OCI-LY3 (cell line): Measurements from ENCODE around the gene CCDC12.

Experiments
- H2AFZ ChIP-seq: fragments of 200-600, 300-600 bp; shearing (Covaris generic); 2 replicates; pipeline ENCODE4 v1.6.0; 2014; ENCODE audit warnings: antibody characterized with exemption, low read depth, low read length
- H3K27ac ChIP-seq: fragments of 200-600, 300-600 bp; sonication (generic); 2 replicates; pipeline ENCODE4 v1.5.1; 2014; ENCODE audit warnings: mild to moderate bottlenecking, low read length, moderate library complexity, mixed read lengths
- H3K27me3 ChIP-seq: fragments of 200-600, 300-600 bp; sonication (generic); 2 replicates; pipeline ENCODE4 v1.6.1; 2014; ENCODE audit warnings: low read depth, low read length, mixed read lengths
- H3K36me3 ChIP-seq: fragments of 200-600, 300-600 bp; sonication (generic); replicated peaks from 2 replicates; pipeline ENCODE3; 2014; ENCODE audit warnings: low read depth, low read length, mixed read lengths
- H3K4me1 ChIP-seq: fragments of 300-600, 200-600 bp; sonication (generic); 2 replicates; pipeline ENCODE4 v1.6.1; 2014; ENCODE audit warnings: low read length, mixed read lengths
- H3K4me2 ChIP-seq: fragments of 200-600, 300-600 bp; sonication (generic); 2 replicates; pipeline ENCODE4 v1.6.1; 2014; ENCODE audit warnings: low read length, mixed read lengths
- H3K4me3 ChIP-seq: fragments of 300-600, 200-600 bp; sonication (generic); 2 replicates; pipeline ENCODE4 v1.5.1; 2014; ENCODE audit warnings: antibody characterized with exemption, mild to moderate bottlenecking, low read length, moderate library complexity
- H3K79me2 ChIP-seq: fragments of 300-600, 200-600 bp; shearing (Covaris generic); 2 replicates; pipeline ENCODE4 v1.6.1; 2014; ENCODE audit warnings: mild to moderate bottlenecking, low read length, mixed read lengths
- H3K9ac ChIP-seq: fragments of 300-600, 200-600 bp; shearing (Covaris generic); 2 replicates; pipeline ENCODE4 v1.6.0; 2014; ENCODE audit warnings: mild to moderate bottlenecking, low read length, moderate library complexity
- H3K9me3 ChIP-seq: fragments of 200-600, 300-600 bp; shearing (Covaris generic); 2 replicates; pipeline ENCODE4 v1.6.1; 2014; ENCODE audit warnings: low read length, mixed read lengths; ENCODE audit not compliant: insufficient read depth
- H4K20me1 ChIP-seq: fragments of 200-600, 300-600 bp; sonication (generic); 2 replicates; pipeline ENCODE4 v1.6.1; 2016; ENCODE audit warnings: low read length, mixed read lengths; ENCODE audit not compliant: insufficient read depth
- CTCF ChIP-seq: fragments of 200-600, 300-600 bp; sonication (generic); IDR thresholded peaks from 2 replicates; pipeline ENCODE4 v1.5.1; 2014; ENCODE audit warnings: antibody characterized with exemption, low read length, low read depth
- EZH2phosphoT487 ChIP-seq: fragments of 200-600 bp; shearing (Covaris generic); IDR thresholded peaks from 2 replicates; pipeline ENCODE4 v1.6.1; 2018; ENCODE audit warnings: antibody characterized with exemption, mixed run types, low read depth

The CCDC12 gene

GRCh38 chr3:47003461-47004368, 27.2 kb upstream of the CCDC12 start:
- H3K36me3 ChIP-seq = peaks cover 82% of the 10 kb centered on the region

GRCh38 chr3:47003056-47003410, 26.5 kb upstream of the CCDC12 start:
- H3K4me3 ChIP-seq = no peak overlapping the region
- H2AFZ ChIP-seq = no peak overlapping the region
- H3K4me2 ChIP-seq = no peak overlapping the region
- no peaks in the 10 kb centered on the region for H4K20me1 ChIP-seq
- H3K27ac ChIP-seq = no peak overlapping the region
- no peak overlapping the region for H3K9ac ChIP-seq
- no peaks in the 10 kb centered on the region for H3K79me2 ChIP-seq
- H3K9me3 ChIP-seq = no peaks in the 10 kb centered on the region
- peaks cover 81% of the 10 kb centered on the region for H3K36me3 ChIP-seq
- H3K27me3 ChIP-seq = no peaks in the 10 kb centered on the region
- TF ChIP-seq EZH2phosphoT487 = no peak
- no peak for TF ChIP-seq CTCF
- H3K4me1 ChIP-seq = no peaks in the 10 kb centered on the region

More at GRCh38 chr3:47003461-47004368, 27.2 kb upstream of the CCDC12 start:
- no peaks in the 10 kb centered on the region for H3K9me3 ChIP-seq
- no peak overlapping the region for H3K27ac ChIP-seq
- no peaks in the 10 kb centered on the region for H4K20me1 ChIP-seq
- H3K79me2 ChIP-seq = no peaks in the 10 kb centered on the region
- no peak overlapping the region for H3K4me2 ChIP-seq
- no peak for TF ChIP-seq CTCF
- no peak for TF ChIP-seq EZH2phosphoT487
- H3K4me3 ChIP-seq = no peak overlapping the region
- no peaks in the 10 kb centered on the region for H3K27me3 ChIP-seq
- H2AFZ ChIP-seq = no peak overlapping the region
- no peaks in the 10 kb centered on the region for H3K4me1 ChIP-seq
- H3K9ac ChIP-seq = no peak overlapping the region

- no peaks in the 10 kb centered on the region for H3K9me3 ChIP-seq
- H3K4me3 ChIP-seq = no peak overlapping the region
- no peaks in the 10 kb centered on the region for H3K4me1 ChIP-seq
- no peak overlapping the region for H3K4me2 ChIP-seq
- no peak overlapping the region for H2AFZ ChIP-seq
- H3K36me3 ChIP-seq = peaks cover 81% of the 10 kb centered on the region
- H3K27me3 ChIP-seq = no peaks in the 10 kb centered on the region
- H3K9ac ChIP-seq = no peak overlapping the region
- H4K20me1 ChIP-seq = no peaks in the 10 kb centered on the region
- no peaks in the 10 kb centered on the region for H3K79me2 ChIP-seq
- TF ChIP-seq EZH2phosphoT487 (no peak), CTCF (no peak)
- H3K27ac ChIP-seq = no peak overlapping the region
Observed at GRCh38 chr3:47002171-47003055, 25.9 kb upstream of the CCDC12 start.

DNA sequence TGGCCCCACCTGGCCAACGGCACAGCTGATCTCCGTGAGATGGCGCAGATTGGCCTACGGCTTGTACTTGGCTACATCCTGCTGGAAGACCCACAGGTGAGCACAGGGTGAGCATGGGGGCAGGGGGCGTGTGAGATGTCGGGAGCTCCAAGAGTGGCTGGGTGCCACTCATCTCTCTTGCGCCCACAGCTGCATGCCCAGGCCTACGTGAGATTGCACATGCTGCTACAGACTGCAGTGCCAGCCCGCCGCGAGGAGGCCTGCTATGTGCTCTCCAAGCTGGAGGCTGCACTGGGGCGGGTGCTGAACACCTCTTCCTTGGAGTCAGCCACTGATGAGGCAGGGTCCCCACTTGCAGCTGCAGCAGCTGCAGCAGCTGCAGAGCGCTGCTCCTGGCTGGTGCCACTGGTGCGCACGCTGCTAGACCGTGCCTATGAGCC, 25.2 kb upstream of the CCDC12 start:
- Histone ChIP-seq H3K27me3 (no peaks in the 10 kb centered on the region), H3K4me2 (no peak overlapping the region), H4K20me1 (no peaks in the 10 kb centered on the region), H3K9ac (no peak overlapping the region), H2AFZ (no peak overlapping the region), H3K9me3 (no peaks in the 10 kb centered on the region), H3K27ac (no peak overlapping the region), H3K79me2 (no peaks in the 10 kb centered on the region), H3K4me1 (no peaks in the 10 kb centered on the region), H3K4me3 (no peak overlapping the region), H3K36me3 (peaks cover 79% of the 10 kb centered on the region)
- TF ChIP-seq EZH2phosphoT487 = no peak
- no peak for TF ChIP-seq CTCF
